ENCODE results near the gene CERS6.

DNA sequence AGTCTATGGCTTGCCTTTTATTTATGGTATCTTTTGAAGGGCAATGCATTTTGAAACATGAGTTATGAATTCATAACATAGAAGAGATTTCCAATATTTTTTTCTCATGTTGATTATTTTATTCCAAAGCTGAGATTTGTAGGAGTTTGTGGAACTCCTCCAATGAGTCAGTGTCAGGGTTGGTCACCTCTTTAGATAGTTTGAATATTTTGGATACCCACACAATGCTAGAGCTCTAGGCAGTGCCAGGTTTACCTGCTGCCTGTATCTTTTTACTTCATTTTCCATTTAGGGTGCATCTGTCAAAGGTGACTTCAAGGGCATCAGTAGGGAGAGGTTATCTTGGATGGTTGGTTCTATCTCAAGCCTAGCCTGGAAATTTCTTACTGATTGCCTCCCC lies 152.7 kb downstream of the CERS6 start:
- TF ChIP-seq, protein P1, sequence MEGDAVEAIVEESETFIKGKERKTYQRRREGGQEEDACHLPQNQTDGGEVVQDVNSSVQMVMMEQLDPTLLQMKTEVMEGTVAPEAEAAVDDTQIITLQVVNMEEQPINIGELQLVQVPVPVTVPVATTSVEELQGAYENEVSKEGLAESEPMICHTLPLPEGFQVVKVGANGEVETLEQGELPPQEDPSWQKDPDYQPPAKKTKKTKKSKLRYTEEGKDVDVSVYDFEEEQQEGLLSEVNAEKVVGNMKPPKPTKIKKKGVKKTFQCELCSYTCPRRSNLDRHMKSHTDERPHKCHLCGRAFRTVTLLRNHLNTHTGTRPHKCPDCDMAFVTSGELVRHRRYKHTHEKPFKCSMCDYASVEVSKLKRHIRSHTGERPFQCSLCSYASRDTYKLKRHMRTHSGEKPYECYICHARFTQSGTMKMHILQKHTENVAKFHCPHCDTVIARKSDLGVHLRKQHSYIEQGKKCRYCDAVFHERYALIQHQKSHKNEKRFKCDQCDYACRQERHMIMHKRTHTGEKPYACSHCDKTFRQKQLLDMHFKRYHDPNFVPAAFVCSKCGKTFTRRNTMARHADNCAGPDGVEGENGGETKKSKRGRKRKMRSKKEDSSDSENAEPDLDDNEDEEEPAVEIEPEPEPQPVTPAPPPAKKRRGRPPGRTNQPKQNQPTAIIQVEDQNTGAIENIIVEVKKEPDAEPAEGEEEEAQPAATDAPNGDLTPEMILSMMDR (IDR thresholded peaks at IDR 0.05): no peak
- TF ChIP-seq EP300 (IDR thresholded peaks at IDR 0.05; ENCODE audit: low read depth): no peak

Measured in transverse colon (tissue), 3 donors.